H1 (cell line): ENCODE measurements around the gene TIAM2. TPM values are rescaled to one million over a fixed set of nuclear protein-coding genes. Genes with fewer than 3 reads are reported as not detected.

Experiments used
- CTCF ChIA-PET: fragments of 300-600 bp; sonication (Branson Sonifier 250); formaldehyde crosslinking; loops from one replicate; lab custom pipeline; 2021; ENCODE audit not compliant: partially characterized antibody; lab: Charles Lee
- POLR2A ChIA-PET: fragments of 300-600 bp; sonication (Branson Sonifier 250); formaldehyde crosslinking; loops from one replicate; lab custom pipeline; 2021; ENCODE audit warnings: inconsistent platforms; ENCODE audit not compliant: partially characterized antibody; lab: Charles Lee
- DNase-seq, 2 experiments: peaks; one replicate each; pipeline versions ENCODE4 v3.0.0 to v3.0.0-alpha.2; 2010 to 2022; ENCODE audit warnings: low spot score in 2 of 2, low read depth in 1 of 2, mixed read lengths in 1 of 2
- FAIRE-seq: peaks from 2 replicates; lab custom pipeline; 2011; peaks lifted over from hg19 to GRCh38; lab: Jason Lieb, UNC
- H2AFZ ChIP-seq: 2 replicates; pipeline ENCODE4 v1.8.1; 2012; ENCODE audit warnings: low read length, inconsistent platforms
- H2AK5ac ChIP-seq: 2 replicates; pipeline ENCODE4 v1.6.1; 2013; ENCODE audit warnings: low read depth, low read length
- H2BK120ac ChIP-seq: replicated peaks from 2 replicates; pipeline ENCODE3; 2013; ENCODE audit warnings: low read depth, low read length, inconsistent platforms
- H2BK12ac ChIP-seq: 2 replicates; pipeline ENCODE4 v1.6.1; 2013; ENCODE audit warnings: low read depth, low read length
- H2BK15ac ChIP-seq: 2 replicates; pipeline ENCODE4 v1.6.1; 2013; ENCODE audit warnings: low read length
- H2BK20ac ChIP-seq: 2 replicates; pipeline ENCODE4 v1.6.1; 2013; ENCODE audit warnings: low read length
- H2BK5ac ChIP-seq: 2 replicates; pipeline ENCODE4 v1.6.1; 2013; ENCODE audit warnings: low read depth, low read length
- H3K14ac ChIP-seq: 2 replicates; pipeline ENCODE4 v1.6.1; 2013; ENCODE audit warnings: inconsistent platforms; ENCODE audit not compliant: insufficient read length
- H3K18ac ChIP-seq: 2 replicates; pipeline ENCODE4 v1.6.1; 2013; ENCODE audit warnings: low read length; ENCODE audit errors: extremely low read depth
- H3K23ac ChIP-seq: 2 replicates; pipeline ENCODE4 v1.6.1; 2013; ENCODE audit warnings: inconsistent platforms; ENCODE audit not compliant: insufficient read length
- H3K23me2 ChIP-seq: 2 replicates; pipeline ENCODE4 v1.6.1; 2013; ENCODE audit warnings: low read depth, low read length
- H3K27ac ChIP-seq: 2 replicates; pipeline ENCODE4 v1.6.1; 2011; ENCODE audit warnings: low read depth, low read length, inconsistent platforms
- H3K27me3 ChIP-seq, 4 experiments: replicated peaks in 1 of 4; 1 replicate in 1 of 4; 2 replicates in 3 of 4; pipeline versions ENCODE4 v1.6.1 to v1.8.1; 2011 to 2013; ENCODE audit warnings: low read length in 3 of 4, mild to moderate bottlenecking in 3 of 4, inconsistent platforms in 2 of 4, mixed read lengths in 2 of 4, moderate library complexity in 1 of 4; ENCODE audit not compliant: control insufficient read depth in 3 of 4, insufficient read depth in 3 of 4; ENCODE audit errors: extremely low read depth in 1 of 4
- H3K36me3 ChIP-seq, 4 experiments: 2 replicates each; pipeline versions ENCODE4 v1.6.1 to v1.8.1; 2011 to 2013; ENCODE audit warnings: mild to moderate bottlenecking in 4 of 4, low read length in 3 of 4, moderate library complexity in 2 of 4, control low read depth in 1 of 4, inconsistent platforms in 1 of 4; ENCODE audit not compliant: insufficient read depth in 4 of 4, control insufficient read depth in 2 of 4
- H3K4ac ChIP-seq: replicated peaks from 2 replicates; pipeline ENCODE3; 2013; ENCODE audit warnings: low read length, low read depth, mixed read lengths, inconsistent platforms; ENCODE audit not compliant: insufficient read length
- H3K4me1 ChIP-seq, 4 experiments: replicated peaks in 1 of 4; 1 replicate in 1 of 4; 2 replicates in 3 of 4; pipeline versions ENCODE4 v1.6.1 to v1.8.1; 2011 to 2013; ENCODE audit warnings: low read length in 3 of 4, inconsistent platforms in 2 of 4, mixed read lengths in 1 of 4; ENCODE audit not compliant: insufficient read depth in 4 of 4, control insufficient read depth in 3 of 4
- H3K4me2 ChIP-seq, 2 experiments: 2 replicates each; pipeline versions ENCODE4 v1.6.1 to v1.8.1; 2011 to 2013; ENCODE audit warnings: low read depth in 2 of 2, low read length in 2 of 2, control low read depth in 1 of 2, inconsistent platforms in 1 of 2, mild to moderate bottlenecking in 1 of 2; ENCODE audit not compliant: insufficient read depth in 1 of 2
- H3K4me3 ChIP-seq, 4 experiments: fragments of 200-600, 300-600 bp in 1 of 4; sonication (generic), shearing (Covaris generic), sonication (Bioruptor Twin) in 1 of 4; 2 replicates each; pipeline versions ENCODE4 v1.5.1 to v1.8.1; 2011 to 2016; ENCODE audit warnings: low read length in 4 of 4, low read depth in 3 of 4, control low read depth in 2 of 4, inconsistent platforms in 2 of 4, mild to moderate bottlenecking in 2 of 4, mixed read lengths in 1 of 4, moderate library complexity in 1 of 4; ENCODE audit not compliant: insufficient read depth in 2 of 4; ENCODE audit errors: extremely low read depth in 1 of 4
- H3K56ac ChIP-seq: replicated peaks from 2 replicates; pipeline ENCODE3; 2013; ENCODE audit warnings: low read depth, mild to moderate bottlenecking, mixed read lengths, low read length, inconsistent platforms; ENCODE audit not compliant: insufficient read length
- H3K79me1 ChIP-seq: 2 replicates; pipeline ENCODE4 v1.6.1; 2013; ENCODE audit warnings: low read depth, low read length, control low read depth
- H3K79me2 ChIP-seq, 2 experiments: 2 replicates each; pipeline versions ENCODE4 v1.6.1 to v1.8.1; 2012 to 2013; ENCODE audit warnings: low read length in 2 of 2, mild to moderate bottlenecking in 2 of 2, inconsistent platforms in 1 of 2; ENCODE audit not compliant: insufficient read depth in 2 of 2, control insufficient read depth in 1 of 2
- H3K9ac ChIP-seq, 4 experiments: replicated peaks in 1 of 4; 1 replicate in 1 of 4; 2 replicates in 3 of 4; pipeline versions ENCODE4 v1.6.1 to v1.8.1; 2011 to 2013; ENCODE audit warnings: low read depth in 3 of 4, low read length in 3 of 4, control low read depth in 2 of 4, mild to moderate bottlenecking in 2 of 4, moderate library complexity in 2 of 4, inconsistent platforms in 1 of 4; ENCODE audit errors: extremely low read depth in 1 of 4
- H3K9me3 ChIP-seq, 2 experiments: 2 replicates each; pipeline versions ENCODE4 v1.6.1 to v1.8.1; 2012 to 2013; ENCODE audit warnings: mild to moderate bottlenecking in 2 of 2, moderate library complexity in 2 of 2, control low read depth in 1 of 2, inconsistent platforms in 1 of 2, low read depth in 1 of 2, low read length in 1 of 2, mixed read lengths in 1 of 2; ENCODE audit not compliant: insufficient read depth in 2 of 2
- H4K20me1 ChIP-seq, 2 experiments: replicated peaks in 1 of 2; 2 replicates each; pipeline versions ENCODE3 to v1.8.1; 2011 to 2013; ENCODE audit warnings: inconsistent platforms in 2 of 2, low read length in 2 of 2, mild to moderate bottlenecking in 1 of 2; ENCODE audit not compliant: insufficient read depth in 2 of 2, control insufficient read depth in 1 of 2
- H4K5ac ChIP-seq: 2 replicates; pipeline ENCODE4 v1.6.1; 2013; ENCODE audit warnings: low read length, low read depth, mixed read lengths, inconsistent platforms; ENCODE audit not compliant: insufficient read length
- H4K8ac ChIP-seq: 2 replicates; pipeline ENCODE4 v1.8.0; 2013; ENCODE audit warnings: mild to moderate bottlenecking, moderate library complexity, low read length, inconsistent platforms; ENCODE audit not compliant: insufficient read depth; ENCODE audit errors: extremely low read depth
- H4K91ac ChIP-seq: replicated peaks from 2 replicates; pipeline ENCODE3; 2013; ENCODE audit warnings: low read length, mixed read lengths, inconsistent platforms; ENCODE audit not compliant: insufficient read length
- ATF3 ChIP-seq: IDR thresholded peaks from 2 replicates; pipeline ENCODE4 v1.6.1; 2011; ENCODE audit warnings: low read depth, mild to moderate bottlenecking, low read length; ENCODE audit not compliant: insufficient read depth
- CREB1 ChIP-seq: IDR thresholded peaks from 2 replicates; pipeline ENCODE4 v1.6.1; 2012; ENCODE audit warnings: inconsistent platforms
- CTBP2 ChIP-seq: IDR thresholded peaks from 2 replicates; pipeline ENCODE4 v1.7.0; 2011; ENCODE audit warnings: borderline replicate concordance, mild to moderate bottlenecking, moderate library complexity, mixed read lengths, low read length; ENCODE audit not compliant: insufficient read depth, insufficient read length
- EGR1 ChIP-seq: IDR thresholded peaks from 2 replicates; pipeline ENCODE4 v1.6.1; 2011; ENCODE audit warnings: low read depth, low read length, borderline replicate concordance
- HDAC6 ChIP-seq: IDR thresholded peaks from one replicate; pipeline ENCODE4 v1.7.1; 2012; ENCODE audit warnings: low read depth, mild to moderate bottlenecking, inconsistent platforms, low read length, moderate library complexity
- KDM1A ChIP-seq: fragments of 200-600, 300-600 bp; sonication (generic); IDR thresholded peaks from 2 replicates; pipeline ENCODE4 v1.7.1; 2016; ENCODE audit warnings: mild to moderate bottlenecking, low read length, borderline replicate concordance
- PHF8 ChIP-seq: fragments of 200-600 bp; sonication (generic); conservative IDR thresholded peaks from 2 replicates; pipeline ENCODE4 v1.7.1; 2012; ENCODE audit warnings: low read depth, mild to moderate bottlenecking, inconsistent platforms, low read length, moderate library complexity
- POLR2A ChIP-seq, 2 experiments: IDR thresholded peaks; 1 replicate in 1 of 2; 2 replicates in 1 of 2; pipeline ENCODE4 v1.6.1; 2011; ENCODE audit warnings: low read depth in 2 of 2, low read length in 2 of 2, mild to moderate bottlenecking in 2 of 2; ENCODE audit errors: control extremely low read depth in 1 of 2
- RBBP5 ChIP-seq: IDR thresholded peaks from 2 replicates; pipeline ENCODE4 v1.7.1; 2012; ENCODE audit warnings: low read depth, mild to moderate bottlenecking, inconsistent platforms, low read length, moderate library complexity, borderline replicate concordance
- SP1 ChIP-seq: IDR thresholded peaks from 2 replicates; pipeline ENCODE4 v1.6.1; 2011; ENCODE audit warnings: low read depth, low read length
- TBP ChIP-seq: IDR thresholded peaks from 2 replicates; pipeline ENCODE4 v1.6.1; 2011; ENCODE audit warnings: low read depth, low read length, improper control_type of control experiment
- TCF12 ChIP-seq: IDR thresholded peaks from 2 replicates; pipeline ENCODE4 v1.6.1; 2011; ENCODE audit warnings: low read depth, mild to moderate bottlenecking, low read length
- WGBS, 2 experiments: shearing (Covaris generic) in 1 of 2; methylation state at CpG; one replicate each; pipeline versions ENCODE4 v1.1.6 to v1.1.7; 2013 to 2015; ENCODE audit warnings: low lambda C conversion rate in 2 of 2, mixed read lengths in 2 of 2, inconsistent platforms in 1 of 2, low coverage in 1 of 2, missing lambda C conversion rate in 1 of 2; ENCODE audit not compliant: insufficient replicate concordance in 2 of 2, insufficient coverage in 1 of 2, insufficient read length in 1 of 2; ENCODE audit errors: extremely low coverage in 1 of 2, missing lambda C conversion rate in 1 of 2; 5-methylcytosine and 5-hydroxymethylcytosine counted together
- polyA plus RNA-seq, 7 experiments: library from polyadenylated mRNA; depleted of rRNA in 3 of 7; stranded (reverse) in 5 of 7; unstranded in 2 of 7; fragments of >200 nt in 5 of 7; fragments of 200-250 nt in 2 of 7; gene quantifications; 1 replicate in 5 of 7; 2 replicates in 1 of 7; 4 replicates in 1 of 7; pipeline versions ENCODE4 v1.2.1 to v1.2.3, GENCODE V29; 2011 to 2013; ENCODE audit warnings: missing spikeins in 2 of 7, mixed read lengths in 2 of 7
- total RNA-seq: library from RNA; stranded (reverse); fragmentation: NEBNext Ultra II Directional; extraction: Animal tissue kit (Norgen Biotek cat#: 25700); gene quantifications from 2 replicates; pipeline ENCODE4 v1.2.1, GENCODE V29; 2021

TIAM2 gene
- total and polyA plus RNA-seq, 2 of the 8 experiments (the other 6 are each of a cell fraction or from before 2014, with no cell fraction given): 7.4 to 23.9 TPM

- no peaks in the 10 kb centered on the region for H3K79me2 ChIP-seq
- H3K9me3 ChIP-seq: no peaks in the 10 kb centered on the region; a peak in 1 of 4 replicates
- H3K27ac ChIP-seq: no peak overlapping the region
- TF ChIP-seq HDAC6 (no peak), RBBP5 (no peak), EGR1 (no peak), CREB1 (no peak), TBP (no peak), CTBP2 (no peak), PHF8 (no peak), POLR2A (IDR thresholded peaks at IDR 0.05; ENCODE audit: control extremely low read depth in 1 of 2, low read depth in 2 of 2, low read length in 2 of 2) (no peak), ATF3 (no peak), SP1 (no peak), TCF12 (no peak), KDM1A (no peak)
- no peaks in the 10 kb centered on the region for H3K79me1 ChIP-seq
- H2AFZ ChIP-seq: no peak overlapping the region
- H3K36me3 ChIP-seq: peaks cover 0 to 4% (median 0%) of the 10 kb centered on the region in 4 experiments; a peak in 1 of 8 replicates
- no peak overlapping the region for H2BK20ac ChIP-seq
- no peak overlapping the region for H4K91ac ChIP-seq
- H3K14ac ChIP-seq: no peak overlapping the region
- H2AK5ac ChIP-seq: no peak overlapping the region
- H2BK5ac ChIP-seq: no peak overlapping the region
- no peak overlapping the region for H3K4me2 ChIP-seq
- no peak overlapping the region for H3K4ac ChIP-seq
- 96% methylated on average over 2 of the region's 2 CpGs; no CpG with 5 or more reads in 1 of the 2 experiments for whole genome bisulfite sequencing, 2 experiments
- DNase-seq (no peak), FAIRE-seq (no peak)
- no peak overlapping the region for H2BK120ac ChIP-seq
- ChIA-PET CTCF (interaction anchor here (1.0 to 2.7 kb wide), 3 partner anchors 9 to 50 kb away, joined by 3 to 9 read pairs (median 3); no protein-coding TSS in a partner anchor), POLR2A (no interaction called here)
- no peaks in the 10 kb centered on the region for H3K23me2 ChIP-seq
- H3K4me3 ChIP-seq: no peak overlapping the region
- H2BK15ac ChIP-seq: no peak overlapping the region
- no peak overlapping the region for H3K9ac ChIP-seq
- H3K27me3 ChIP-seq: no peaks in the 10 kb centered on the region
- no peak overlapping the region for H3K18ac ChIP-seq
- no peaks in the 10 kb centered on the region for H3K4me1 ChIP-seq
- H3K23ac ChIP-seq: no peak overlapping the region
- H4K5ac ChIP-seq: no peak overlapping the region
- H4K8ac ChIP-seq: no peak overlapping the region
- no peak overlapping the region for H3K56ac ChIP-seq
- H2BK12ac ChIP-seq: no peak overlapping the region
- H4K20me1 ChIP-seq: peaks cover 0 to 1% of the 10 kb centered on the region in 2 experiments
Measured at GRCh38 chr6:155197932-155198331, 202.8 kb downstream of the TIAM2 start.
